SW 1271 (cell line): Measurements from ENCODE around the gene ZNF792.
"Not testable (repeated sequence)": the region's sequence is repeated elsewhere in the genome, so short reads cannot be mapped to it uniquely, and the experiment has no call there.

Experiments used
- DNase-seq, 2 experiments: peaks; one replicate each; lab custom pipeline; 2025; lab: John Stamatoyannopoulos, UW

ZNF792 gene

DNA sequence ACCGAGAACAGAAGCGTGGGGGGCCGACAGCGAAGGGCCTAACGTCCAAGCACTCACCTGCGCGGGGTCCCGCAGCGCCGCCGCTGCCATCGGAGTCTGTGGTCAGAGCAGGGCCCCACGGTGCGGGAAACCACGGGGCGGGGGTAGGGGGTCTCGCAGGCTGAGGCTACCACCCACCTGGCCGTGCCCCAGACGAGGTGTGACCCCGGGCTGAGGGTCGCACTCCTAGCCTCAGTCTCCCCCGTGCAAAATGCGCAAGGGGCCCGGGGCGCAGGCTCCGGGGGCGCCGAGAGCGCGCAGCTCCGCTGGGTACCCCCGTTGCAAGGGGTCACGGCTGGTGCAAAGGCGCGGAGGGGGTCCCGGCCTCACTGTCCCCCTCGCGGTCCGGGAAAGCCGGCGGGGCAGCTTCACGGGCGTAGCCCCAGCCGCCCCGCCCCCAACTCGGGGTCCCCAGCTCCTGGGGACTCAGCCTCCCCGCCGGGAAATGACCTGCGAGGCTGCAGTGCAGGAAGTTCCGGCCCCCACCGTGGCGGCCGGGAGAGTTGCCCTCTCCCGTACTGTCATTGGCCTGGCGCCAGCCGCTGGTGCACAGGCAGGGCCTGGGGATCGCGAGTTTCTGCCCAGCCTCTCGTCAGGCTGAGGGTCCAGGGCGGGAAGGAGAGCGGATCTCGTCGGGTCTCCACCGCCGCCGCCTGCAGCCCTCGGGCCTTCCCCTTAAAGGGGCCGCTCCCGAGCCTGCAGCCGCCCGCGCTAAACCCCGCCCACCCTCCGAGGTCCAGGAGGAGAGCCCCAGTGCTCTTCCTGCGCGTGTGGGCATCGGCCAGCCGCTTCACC, at the start of gene ZNF792:
Gene ZNF792 (minus strand): TSS at position 657 of the 834 bp plus-strand sequence. CDS start 567 bp downstream, at position 90.
- DNase-seq = peak in 1 of 2 experiments; percentile 17

GRCh38 chr19:35013041-35013819, 49.2 kb upstream of the ZNF792 start:
- DNase-seq = no peak

GRCh38 chr19:35011737-35012682, 48.0 kb upstream of the ZNF792 start:
- DNase-seq = no peak

DNA sequence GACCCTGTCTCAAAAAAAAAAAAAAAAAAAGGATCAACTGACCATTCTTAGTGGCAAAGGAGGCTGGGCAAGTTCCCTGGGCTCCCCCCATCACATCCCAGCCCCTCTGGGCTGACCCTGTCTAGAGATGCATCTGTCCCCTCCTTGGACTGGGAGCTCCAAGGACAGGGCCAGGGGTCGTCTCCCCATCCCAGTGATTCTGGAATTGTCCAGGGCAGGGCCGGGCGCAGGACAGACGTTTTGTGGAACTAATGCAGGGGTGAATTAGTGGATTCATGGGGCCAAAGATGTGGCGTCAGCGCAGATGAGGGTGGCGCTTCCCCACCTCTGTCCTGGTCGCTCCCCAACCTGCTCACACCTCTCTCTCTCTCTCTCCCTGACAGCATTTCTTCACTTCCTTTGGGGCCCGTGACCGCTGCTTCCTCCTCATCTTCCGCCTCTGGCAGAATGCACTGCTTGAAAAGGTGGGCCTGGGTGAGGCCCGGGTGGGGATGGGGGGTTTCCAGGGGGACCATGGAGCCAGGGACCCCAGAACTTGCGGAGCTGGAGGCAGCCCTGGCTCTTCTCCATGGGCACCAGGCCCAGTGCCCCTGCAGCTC, 47.2 kb upstream of the ZNF792 start:
- DNase-seq = no peak

DNA sequence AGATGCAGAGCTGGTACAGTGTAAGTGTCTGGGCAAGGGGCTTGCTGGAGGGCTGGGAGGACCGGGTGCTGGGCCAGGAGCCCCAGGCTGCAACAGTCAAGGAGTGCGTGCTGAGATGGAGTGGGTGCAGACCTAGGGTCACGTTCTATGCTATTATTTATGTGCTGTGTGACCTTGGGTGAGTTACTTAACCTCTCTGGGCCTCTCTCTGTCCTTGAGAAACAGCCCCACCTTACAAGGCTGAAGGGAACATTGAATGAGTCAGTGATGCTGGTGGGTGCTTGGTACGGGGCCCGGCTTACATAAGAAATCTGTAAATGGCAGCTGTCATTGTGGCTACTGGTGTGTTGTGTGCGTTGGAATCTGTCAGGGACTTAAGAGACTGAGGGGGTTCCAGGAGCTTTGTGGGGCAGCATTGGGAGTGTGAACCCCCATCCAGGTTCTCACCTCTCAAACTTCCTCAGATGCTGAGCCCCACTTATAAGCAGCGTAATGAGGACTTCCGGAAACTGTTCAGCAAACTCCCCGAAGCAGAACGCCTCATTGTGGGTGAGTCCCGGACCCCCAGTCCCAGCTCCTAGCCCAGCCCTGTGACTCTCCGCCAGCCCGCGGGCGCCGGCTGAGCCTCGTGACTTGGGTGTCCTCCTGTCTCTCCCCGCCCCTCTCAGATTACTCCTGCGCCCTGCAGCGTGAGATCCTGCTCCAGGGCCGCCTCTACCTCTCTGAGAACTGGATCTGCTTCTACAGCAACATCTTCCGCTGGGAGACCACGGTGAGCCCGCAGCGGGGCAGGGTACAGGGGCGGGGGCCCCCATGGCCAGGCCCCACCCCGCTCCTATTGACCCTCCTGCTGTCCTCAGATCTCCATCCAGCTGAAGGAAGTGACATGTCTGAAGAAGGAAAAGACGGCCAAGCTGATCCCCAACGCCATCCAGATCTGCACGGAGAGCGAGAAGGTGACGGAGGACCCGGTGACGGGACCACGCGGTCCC, 45.7 kb upstream of the ZNF792 start:
- no peak for DNase-seq

DNA sequence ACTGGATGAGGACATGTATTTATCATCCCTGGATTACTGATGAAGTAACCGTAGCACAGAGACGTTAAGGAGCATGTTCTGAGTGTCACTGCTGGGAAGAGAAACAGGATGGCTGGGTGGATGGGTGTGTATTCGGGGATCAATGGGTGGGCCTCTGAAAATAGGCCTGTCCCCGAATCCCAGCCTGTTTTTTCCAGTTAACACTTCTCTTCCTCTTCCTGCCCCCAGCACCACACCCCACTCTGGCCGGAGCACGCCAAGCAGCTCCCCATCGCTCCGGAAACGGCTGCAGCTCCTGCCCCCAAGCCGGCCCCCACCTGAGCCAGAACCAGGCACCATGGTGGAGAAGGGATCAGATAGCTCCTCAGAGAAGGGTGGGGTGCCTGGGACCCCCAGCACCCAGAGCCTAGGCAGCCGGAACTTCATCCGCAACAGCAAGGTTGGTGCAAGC, 44.9 kb upstream of the ZNF792 start:
- no peak for DNase-seq

DNA sequence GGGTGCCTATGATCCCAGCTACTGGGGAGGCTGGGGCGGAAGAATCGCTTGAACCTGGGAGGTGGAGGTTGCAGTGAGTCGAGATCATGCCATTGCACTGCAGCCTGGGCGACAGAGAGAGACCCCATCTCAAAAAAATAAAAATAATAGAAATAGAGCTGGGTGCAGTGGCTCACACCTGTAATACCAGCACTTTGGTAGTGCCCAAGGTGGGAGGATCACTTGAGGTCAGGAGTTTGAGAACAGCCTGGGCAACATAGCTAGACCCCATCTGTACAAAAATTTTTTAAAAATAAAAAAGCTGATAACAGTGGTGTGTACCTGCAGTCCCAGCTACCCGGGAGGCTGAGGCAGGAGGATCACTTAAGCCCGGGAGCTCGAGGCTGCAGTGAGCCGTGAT, 43.4 kb upstream of the ZNF792 start:
- DNase-seq = not testable (repeated sequence)

DNA sequence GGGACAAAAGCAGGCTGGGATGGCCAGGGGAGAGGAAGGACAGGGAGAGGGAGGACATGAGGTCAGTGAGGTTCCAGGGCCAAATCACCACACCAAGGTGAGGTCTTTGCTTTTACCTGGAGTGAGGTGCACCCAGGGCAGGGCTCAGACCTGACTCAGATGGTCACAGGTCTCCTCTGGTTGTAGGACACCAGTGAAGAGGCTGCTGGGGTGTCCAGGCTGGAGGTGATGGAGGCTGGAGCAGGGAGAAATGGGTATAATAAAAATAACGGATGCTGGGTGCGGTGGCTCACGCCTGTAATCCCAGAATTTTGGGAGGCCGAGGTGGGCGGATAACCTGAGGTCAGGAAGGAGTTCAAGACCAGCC, 43.0 kb upstream of the ZNF792 start:
- DNase-seq = no peak

DNA sequence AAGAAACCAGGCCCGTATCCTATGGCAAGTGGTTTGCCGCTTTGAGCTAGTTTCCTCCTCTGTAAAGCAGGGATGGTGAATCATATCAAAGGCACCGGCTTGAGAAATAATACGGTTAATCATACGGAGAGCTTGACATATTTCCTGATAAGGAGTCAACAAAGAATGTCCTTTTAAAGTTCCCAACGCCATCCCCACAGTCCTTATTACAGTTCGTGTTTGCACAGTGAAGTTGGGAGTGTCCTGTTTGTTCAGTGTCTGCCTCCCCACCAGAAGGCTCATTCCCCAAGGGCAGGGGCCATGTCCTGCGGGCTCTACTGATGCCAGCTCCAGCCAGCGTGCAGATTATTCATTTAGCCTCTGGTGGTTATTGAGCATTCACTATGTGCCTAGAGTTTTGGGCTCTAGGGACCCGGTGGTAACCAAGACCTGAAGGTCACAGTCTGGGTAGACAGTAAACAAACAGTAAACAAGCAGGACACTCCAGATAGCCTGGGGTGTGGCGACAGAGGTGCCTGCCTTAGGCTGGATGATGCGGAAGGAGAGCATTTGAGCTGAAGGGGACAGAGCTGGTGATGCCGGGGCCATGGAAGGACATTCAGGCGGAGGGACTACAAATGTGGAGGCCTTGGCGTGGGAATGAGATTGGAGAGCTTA, 42.4 kb upstream of the ZNF792 start:
- DNase-seq = peak; percentile 32 to 58

DNA sequence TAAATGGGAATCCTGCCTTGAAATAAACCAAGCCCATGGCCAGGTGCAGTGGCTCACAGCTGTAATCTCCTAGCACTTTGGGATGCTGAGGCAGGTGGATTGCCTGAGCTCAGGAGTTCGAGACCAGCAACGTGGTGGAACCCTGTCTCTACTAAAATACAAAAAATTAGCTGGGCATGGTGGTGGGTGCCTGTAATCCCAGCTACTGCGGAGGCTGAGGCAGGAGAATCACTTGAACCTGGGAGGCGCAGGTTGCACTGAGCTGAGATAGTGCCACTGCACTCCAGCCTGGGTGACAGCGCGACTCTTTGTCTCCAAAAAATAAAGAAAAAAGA, 41.9 kb upstream of the ZNF792 start:
- not testable (repeated sequence) for DNase-seq

- DNase-seq = no peak
Observed at GRCh38 chr19:35005256-35005977, 41.4 kb upstream of the ZNF792 start.

DNA sequence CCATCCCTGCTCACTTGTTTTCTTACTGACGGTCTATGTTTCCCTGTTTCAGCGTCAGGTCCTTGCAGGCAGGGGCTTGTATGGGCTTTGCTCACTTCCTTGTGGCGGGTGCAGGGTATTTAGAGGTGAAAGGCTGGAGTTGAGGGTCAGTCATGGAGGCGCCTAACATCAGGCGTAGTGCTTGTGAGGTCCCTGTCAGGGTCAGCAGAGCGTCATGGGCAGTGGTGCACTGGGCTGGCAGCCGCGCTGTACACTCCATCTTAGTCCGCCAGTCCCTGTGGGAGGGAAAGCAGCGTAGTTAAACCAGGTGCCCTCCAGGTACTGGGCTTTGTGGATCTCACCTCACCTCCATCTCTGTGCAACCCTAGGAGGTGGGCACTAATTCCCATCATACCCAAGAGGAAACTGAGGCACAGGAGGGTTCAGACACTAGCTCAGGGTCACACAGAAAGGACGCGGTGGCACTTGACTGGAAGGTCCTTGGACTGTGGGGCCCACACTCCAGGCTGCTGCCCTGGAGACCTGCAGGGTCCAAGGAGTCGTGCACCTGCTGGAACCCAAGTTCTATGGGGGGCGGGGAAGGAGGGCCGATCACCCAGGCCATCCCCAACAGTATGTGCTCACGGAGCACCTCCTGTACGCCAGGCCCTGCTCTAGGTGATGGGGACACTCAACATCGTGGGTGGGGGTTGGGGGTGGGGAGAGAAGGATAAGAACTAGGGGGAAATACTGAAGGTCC, 40.7 kb upstream of the ZNF792 start:
- no peak for DNase-seq

- no peak for DNase-seq
Observed at GRCh38 chr19:35002037-35002535, 38.1 kb upstream of the ZNF792 start.

- no peak for DNase-seq
Observed at GRCh38 chr19:35000647-35001501, 36.8 kb upstream of the ZNF792 start.

DNA sequence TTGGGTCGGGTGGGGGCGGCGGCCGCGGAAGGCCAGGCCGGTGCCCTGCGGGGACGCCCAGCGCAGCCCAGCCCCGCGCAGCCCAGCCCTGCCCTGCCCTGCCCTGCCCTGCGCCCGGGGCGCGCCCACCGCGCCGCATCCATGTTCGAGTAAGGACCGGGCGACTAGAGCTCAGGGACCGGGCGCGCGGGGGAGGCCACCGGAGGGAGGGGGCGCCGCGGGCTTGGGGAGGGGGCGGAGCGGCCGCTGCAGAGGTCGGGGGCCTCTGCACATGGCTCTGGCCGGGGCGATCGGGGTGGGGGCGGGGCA, 36.3 kb upstream of the ZNF792 start:
- no peak for DNase-seq

DNA sequence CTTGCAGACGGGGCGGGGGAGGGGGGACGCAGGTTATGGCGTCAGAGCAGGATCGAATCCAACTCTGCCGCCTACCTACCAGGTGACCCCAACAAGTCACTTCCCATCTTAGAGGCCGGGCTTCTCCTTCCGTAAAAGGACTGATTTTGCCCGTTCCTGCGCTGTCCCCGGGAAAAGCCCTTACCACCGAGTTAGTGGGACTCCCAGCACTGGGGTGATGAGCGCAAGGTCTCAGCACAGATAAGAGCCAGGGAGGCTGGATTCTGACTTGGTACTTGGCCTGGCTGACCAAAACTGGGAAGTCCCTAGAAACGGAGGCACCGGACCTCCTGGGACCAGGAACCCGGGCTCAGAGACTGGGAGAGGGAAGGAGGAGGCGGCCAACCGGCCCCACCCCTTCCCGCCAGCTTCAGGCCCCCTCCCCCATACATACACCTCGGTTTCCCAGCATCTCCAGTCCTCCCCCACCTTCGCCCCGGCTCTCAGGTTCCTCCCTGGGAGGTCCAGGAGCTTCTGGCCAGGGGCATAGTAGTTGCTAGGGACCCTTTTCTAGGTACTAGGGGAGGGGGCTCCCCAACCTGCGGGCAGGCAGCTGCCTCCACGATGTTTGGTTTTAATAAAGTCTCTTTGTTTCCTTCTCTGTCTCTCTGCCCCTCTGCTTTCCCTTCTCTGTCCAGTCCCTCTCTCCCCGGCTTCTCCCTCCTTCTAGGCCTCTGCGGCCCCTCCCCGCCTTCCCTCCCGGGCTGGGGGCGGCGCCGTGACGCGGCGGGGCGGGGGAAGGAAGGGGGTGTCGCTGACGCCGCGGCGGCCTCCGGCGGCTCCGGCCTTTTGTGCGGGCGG, 35.7 kb upstream of the ZNF792 start, which contains the start of gene GRAMD1A:
Gene GRAMD1A (plus strand): TSS at position 826 of the 840 bp plus-strand sequence. CDS start 156 bp downstream, outside the sequence.
- DNase-seq = peak; percentile 36 to 61
